NK-92 (cell line): ENCODE results near the gene FEZ2.
"Not testable (repeated sequence)": the region's sequence is repeated elsewhere in the genome, so short reads cannot be mapped to it uniquely, and the experiment has no call there.

Experiments
- DNase-seq: peaks from one replicate; lab custom pipeline; 2025; ENCODE audit not compliant: unreplicated experiment; lab: John Stamatoyannopoulos, UW

Gene FEZ2, protein sequence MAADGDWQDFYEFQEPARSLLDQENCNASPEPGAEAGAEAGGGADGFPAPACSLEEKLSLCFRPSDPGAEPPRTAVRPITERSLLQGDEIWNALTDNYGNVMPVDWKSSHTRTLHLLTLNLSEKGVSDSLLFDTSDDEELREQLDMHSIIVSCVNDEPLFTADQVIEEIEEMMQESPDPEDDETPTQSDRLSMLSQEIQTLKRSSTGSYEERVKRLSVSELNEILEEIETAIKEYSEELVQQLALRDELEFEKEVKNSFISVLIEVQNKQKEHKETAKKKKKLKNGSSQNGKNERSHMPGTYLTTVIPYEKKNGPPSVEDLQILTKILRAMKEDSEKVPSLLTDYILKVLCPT

DNA sequence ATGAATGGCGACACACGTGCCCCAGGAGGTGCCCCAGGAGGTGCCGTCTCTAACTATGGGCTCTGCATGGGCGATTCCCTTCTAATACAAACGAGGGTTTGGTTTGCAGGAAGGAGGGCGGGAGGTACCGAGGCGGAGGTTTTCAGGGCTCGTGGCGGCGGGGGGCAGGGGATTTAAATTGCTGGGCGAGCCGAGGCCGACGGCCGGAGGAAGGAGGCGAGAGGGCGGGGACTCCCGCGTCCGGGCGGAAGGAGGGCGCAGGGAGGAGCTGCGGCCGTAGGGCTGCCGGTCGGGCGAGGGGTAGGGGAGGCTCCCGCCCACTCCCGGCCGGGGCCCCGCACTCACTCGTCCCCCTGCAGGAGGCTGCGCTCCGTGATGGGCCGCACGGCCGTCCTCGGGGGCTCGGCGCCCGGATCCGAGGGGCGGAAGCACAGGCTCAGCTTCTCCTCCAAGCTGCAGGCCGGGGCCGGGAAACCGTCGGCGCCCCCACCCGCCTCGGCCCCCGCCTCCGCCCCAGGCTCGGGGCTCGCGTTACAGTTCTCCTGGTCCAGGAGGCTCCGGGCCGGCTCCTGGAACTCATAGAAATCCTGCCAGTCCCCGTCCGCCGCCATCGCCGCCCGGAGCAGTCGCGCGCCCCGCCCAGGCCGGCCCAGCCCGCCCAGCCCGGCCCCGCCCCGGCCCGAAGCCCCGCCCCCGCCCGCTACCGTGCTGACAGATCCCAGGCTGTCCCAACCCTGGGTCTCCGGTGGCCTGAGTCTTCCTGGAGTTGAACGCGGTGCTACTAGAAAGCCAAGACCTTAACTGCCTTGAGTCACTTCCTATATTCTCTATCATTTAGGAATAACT, at the start of gene FEZ2:
TSS of gene FEZ2 (minus strand) at position 637 of the 846 bp plus-strand sequence. CDS start at position 611, 26 bp downstream.
- DNase-seq: no peak

DNA sequence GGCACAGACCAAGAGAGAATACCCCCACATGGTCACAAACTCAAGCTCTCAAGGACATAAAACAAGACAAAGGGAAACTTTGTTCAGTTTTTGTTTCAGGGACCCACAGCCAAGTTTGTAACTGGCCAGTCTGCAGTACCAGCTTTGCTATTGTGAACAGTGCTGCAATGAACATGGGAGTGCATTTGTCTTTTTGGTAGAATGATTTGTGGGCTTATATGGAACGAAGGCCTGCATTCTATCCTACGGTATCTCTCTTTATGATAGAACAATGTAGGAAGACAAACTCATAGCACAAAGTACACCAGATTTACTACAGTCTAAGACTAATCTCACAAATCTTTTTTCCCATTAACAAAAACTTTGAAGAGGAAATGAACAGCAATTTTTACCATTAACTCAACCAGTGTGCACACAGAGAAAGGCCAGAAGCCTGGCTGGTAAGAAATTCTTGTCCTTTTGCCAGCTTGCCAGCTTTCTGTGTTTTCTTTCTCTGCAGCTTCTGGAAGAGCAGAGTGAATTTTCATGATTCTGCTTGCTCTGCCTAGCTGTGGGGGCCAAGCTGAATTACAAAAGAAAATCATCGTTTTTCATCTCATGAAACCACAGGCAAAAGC, 37.1 kb upstream of the FEZ2 start:
- DNase-seq: no peak

DNA sequence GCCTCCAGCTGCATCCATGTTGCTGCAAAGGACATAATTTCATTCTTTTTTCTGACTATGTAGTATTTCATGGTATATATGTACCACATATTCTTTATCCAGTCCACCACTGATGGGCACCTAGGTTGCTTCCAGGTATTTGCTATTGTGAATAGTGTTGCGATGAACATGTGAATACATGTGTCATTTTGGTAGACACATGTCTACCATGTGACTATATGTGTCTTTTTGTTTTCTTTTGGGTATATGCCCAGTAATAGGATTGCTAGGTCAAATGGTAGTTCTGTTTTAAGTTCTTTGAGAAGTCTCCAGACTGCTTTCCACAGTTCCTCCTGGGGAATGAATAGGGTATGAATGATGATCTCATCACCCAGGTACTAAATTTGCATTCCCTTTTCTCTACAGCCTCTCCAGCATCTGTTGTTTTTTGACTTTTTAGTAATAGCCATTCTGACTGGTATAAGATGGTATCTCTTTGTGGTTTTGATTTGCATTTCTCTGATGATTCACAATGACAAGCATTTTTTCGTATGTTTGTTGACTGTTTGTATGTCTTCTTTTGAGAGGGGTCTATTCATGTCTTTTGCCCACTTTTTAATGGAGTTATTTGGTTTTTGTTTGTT, 35.6 kb upstream of the FEZ2 start:
- DNase-seq: no peak

DNA sequence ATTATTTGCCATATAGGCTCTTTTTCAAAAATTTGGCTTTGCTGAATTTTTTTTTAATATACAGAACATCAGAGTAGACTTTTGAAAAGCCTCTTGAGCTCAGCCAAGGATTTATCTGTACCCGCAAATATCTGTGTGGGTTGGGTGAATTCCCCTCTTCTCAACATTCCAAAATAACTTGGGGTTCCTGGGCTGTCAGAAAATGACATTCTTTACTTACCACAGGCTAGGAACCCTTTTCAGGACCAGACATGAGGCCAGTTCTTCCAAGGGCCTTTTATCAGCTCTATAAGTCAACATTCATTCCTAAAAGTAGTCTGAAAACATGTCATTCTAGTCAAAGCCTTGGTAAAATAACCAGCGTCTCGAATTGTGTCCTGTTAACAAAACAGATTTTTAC, 28.8 kb upstream of the FEZ2 start:
- no peak for DNase-seq

DNA sequence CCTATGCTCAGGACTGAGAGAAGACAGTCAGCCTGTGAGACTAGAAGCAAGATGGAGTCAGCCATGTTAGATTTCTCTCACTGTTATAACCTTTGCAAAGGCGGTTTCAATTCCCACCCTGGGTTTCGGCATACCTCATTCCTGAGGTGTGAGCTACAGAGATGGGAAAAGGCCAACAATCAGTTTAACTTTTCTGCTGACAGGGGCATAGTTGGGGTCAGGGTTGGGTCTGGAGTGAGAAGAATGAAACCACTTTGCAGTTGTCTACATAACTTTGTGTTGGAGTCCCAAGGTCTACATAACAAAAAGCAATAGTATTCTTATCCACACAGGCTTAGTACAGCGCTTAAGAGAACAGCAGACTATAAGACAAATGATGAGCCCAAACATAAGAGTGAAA, 28.1 kb upstream of the FEZ2 start:
- DNase-seq: no peak

DNA sequence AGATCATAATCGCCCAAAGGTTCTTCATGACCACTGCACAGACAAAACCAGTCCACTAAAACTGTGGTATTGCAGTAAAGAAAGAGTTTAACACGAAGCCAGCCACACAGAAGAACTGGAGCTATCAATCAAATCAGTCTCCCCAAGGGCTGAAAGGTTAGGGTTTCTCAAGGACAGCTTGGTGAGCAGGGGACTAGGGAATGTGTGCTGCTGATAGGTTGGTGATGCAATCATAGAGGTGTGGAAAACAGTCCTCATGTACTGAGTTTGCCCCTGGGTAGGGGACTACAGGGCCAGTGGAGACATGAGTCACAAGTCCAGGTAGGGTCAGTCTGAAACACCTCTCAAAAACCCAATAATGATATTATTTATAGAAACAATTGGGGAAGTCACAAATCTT, 27.3 kb upstream of the FEZ2 start:
- DNase-seq: no peak

DNA sequence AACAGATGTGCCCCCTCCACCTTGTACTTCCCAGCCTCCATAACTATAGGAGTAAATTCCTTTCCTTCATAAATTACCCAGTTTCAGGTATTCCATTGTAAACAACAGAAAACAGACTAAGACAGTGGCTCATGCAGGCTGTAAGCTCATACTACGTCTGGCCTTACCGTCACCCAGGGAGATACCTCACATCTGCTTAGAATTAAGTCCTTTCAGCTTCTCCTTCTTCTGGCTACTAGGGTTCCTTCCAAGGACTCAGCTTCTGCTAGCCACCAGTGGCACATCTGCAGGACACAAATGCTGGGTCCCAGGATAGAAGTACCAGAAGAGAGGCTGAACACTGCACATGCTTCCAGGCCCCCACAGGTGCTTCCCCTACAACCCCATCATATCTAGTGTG, 22.4 kb upstream of the FEZ2 start:
- no peak for DNase-seq

DNA sequence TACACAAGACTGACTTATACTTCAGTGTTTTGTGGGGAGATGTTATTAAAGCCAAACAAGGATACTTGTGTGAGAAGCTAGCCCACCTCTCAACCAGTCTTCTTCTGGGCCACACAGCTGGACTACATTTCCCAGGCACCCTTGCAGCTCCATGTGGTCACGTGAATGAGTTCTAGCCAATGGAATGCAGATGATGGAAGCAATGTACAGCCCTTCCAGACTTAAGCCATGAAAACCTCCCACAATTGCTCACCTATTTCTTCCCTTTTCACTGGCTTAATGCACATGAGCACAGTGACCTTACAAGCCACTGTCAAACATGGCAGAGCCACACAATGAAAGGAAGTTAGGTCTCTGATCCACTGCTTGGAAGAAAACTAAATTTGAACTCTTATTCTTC, 20.4 kb upstream of the FEZ2 start:
- DNase-seq: no peak

DNA sequence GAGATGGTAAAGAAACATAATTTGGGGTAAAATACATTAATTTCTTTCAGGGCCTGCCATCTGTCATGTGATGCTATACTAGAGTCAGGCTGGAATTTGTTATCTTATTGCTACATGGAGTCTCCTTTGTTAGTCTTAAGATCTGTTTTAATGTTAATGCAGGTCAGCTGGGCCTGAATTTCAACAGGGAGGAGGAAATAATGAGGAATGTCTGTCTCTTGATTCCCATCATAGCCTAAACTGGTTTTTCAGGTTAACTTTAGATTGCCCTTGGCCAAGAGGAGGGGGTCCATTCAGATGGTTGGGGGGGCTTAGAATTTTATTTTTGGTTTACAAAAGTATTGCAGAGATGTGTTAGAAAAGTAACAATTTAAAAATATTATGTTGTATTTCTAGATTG, 19.0 kb upstream of the FEZ2 start:
- no peak for DNase-seq

DNA sequence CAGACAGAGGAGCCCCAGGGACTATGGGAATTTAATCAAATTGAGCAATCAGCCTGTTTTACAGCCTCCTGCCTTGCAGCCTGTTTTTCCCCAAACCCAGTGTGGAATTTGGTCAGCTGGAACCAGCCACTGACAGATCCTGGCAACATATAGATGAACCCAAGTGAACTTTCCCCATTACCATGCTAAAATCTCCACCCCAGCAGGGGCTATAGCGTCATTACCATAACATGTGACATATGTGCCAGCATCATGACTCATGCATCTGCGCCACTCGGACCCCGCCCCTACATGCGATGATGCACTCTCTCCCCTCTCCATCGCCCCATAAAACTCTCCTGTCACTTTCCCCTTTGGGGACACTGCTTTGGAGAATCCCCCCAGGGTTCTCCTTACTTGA, 17.3 kb upstream of the FEZ2 start:
- DNase-seq: no peak

DNA sequence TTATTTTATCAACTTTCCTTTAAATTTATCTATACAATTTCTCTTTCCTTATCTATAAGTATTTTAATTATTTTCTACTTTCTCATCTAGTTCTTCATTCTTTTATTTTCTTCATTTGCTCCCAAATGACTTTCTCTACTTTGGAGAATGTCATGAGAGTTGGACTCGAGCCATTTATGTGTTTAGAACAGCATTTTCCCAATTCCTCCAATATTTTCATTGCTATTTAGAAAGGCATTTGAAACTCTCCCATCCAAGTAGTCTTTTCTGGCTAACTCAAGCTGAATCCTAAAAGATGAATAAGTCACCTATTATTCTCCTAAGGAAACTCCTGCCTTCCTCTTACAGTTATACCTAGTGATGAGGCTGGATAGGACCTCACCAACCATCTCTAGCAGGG, 15.8 kb upstream of the FEZ2 start:
- no peak for DNase-seq

DNA sequence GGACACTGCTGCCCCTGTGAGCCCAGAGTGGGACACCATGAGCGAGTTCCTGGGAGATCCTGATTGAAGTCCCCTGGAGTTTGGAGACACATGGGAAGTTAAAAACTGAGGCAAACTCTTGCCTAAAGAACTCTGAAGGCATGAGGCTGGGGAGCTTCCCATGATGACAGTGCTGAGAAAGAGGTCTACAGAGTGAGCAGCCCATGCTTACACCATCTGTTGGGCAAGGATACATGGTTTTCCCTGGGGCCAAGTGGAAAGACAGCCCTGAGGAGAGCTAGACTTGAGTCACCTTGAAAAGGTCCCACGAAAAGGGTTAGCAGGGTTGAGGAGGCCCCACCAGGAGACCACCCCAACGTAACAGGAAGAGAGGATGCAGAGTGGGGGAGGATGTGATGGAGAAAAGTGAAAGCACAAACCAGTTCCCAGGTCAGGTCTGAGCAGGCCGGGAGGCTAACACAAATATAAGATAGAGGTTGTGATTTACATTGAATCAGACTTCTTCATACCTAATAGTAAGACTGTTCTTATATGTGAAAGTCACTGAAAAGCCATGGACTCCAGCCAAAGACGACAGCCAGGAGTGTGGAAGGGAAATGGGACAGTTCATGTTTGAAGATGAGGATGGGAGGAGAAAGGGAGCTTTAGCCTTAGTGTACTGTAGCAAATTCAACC, 13.5 kb upstream of the FEZ2 start:
- no peak for DNase-seq

DNA sequence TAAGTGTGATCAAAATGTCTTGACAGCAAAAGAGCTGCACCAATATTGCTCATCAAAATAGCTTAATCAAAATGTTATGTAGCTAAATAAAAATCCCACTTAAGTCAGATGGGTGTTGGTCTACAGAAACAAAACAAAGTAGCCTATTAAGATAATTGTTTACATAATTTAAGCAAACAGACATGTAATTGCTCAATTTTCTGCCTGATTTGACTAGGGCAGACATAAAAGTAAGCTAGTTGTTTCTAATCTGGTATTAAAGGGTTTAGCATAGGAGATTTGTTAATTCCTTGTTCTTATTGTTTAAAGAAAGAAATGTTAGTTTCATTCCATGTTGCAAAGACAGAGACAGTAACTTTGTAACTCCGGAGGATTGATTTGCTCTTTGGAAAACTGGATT, 11.5 kb upstream of the FEZ2 start:
- no peak for DNase-seq

DNA sequence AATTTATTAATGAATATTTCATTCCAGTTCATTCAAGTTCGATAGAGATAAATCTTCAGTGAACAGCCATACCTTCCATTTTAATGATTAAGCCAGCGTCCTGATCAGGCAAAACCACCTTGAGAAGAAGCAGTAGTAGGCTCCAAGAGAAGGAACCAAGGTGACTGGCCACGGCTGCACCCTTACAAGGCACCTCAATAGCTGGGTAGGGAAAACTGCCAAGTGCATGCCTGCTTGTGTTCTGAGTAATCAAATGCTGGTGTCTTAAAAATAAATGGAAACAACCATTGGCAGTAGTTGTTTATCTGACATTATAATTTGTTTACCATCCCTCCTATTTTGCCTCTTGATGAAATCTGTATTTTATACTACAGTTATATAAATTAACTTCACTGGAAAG, 10.0 kb upstream of the FEZ2 start:
- no peak for DNase-seq

DNA sequence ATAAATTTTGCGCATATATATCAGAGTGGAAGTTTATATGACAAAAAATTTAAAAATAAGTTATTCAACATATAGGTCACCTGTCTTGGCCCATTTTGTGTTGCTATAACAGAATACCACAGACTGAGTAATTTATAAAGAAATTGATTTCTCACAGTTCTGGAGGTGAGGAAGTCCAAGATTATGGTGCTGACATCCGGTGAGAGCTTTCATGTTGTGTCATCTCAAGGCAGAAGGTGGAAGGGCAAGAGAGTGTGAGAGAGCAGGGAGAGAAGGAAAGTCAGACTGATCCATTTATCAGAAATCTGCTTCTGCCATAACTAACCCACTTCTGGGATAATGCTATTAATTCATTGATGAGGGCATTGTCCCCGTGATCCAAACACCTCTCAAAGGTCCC, 9.0 kb upstream of the FEZ2 start:
- DNase-seq: no peak

DNA sequence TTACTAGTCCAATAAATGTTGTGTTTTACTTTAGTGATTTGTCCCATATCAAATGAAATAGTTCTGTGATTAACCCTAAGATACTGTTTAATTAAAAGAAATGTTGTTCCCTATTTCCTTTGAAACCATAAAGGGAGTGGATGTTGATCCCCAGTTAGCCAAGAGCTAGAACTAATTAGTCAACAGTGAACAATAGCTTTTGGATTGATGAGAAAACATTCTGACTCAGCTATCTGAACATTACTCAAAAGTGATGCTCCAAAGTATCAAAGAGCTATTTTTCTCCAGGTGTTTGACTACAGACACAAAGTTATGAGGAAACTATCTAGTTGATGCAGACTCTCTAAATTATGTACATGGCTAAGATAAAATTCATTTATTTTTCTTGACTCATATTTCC, 7.3 kb upstream of the FEZ2 start:
- DNase-seq: no peak

DNA sequence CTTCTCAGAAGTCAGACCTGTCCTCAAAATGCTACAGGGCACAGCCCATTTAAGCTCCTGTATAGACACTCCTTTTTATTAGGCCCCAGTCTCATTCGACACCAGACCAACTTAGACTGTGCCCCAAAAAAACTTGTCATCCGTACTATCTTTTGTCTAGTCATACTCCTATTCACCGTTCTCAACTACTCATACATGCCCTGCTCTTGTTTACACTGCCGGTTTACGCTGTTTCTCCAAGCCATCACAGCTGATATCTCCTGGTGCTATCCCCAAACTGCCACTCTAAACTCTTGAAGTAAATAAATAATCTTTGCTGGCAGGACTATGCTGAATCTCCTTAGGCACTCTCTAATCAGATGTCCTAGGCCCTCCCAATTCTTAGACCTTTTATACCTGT, 5.7 kb upstream of the FEZ2 start:
- not testable (repeated sequence) for DNase-seq

DNA sequence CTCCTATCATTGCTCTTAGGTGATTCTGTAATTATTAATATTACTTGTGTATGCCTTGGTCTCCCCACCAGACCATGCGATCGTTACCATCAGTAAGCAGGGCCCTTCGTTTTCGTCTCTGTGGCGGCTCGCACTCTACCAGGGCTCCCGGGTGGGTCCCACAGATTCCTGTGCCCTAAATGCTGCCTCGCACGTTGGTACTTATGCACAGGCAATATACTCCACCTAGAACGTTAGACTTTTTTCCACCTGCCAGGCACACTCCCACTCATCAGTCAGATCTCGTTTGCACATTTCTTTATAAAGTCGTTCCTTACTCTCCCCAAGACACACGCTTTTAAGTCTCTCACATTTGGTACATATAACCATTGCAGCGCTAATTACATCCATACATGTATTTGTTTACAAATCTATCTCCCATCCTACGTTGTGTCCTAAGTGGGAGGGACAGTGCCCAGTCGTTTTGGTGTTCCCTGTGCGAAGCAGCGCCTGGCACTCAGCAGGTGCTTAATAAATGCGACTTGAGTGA, 901 bp downstream of the FEZ2 start:
- no peak for DNase-seq

DNA sequence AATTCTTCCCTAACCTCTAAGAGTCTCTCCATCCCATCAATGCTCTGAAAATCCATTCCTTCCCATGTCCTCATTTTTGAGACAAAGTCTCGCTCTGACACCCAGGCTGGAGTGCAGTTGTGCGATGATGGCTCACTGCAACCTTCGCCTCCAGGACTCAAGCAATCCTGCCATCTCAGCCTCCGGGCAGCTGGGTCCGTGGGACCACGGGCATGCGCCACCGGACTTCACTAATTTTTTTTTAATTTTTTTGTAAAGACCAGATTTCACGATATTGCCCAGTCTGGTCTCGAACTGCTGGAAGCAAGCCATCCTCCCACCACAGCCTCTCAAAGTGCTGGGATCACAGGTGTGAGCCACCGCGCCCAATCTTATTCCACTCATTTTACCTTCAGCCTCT, 1.6 kb downstream of the FEZ2 start:
- DNase-seq: no peak

DNA sequence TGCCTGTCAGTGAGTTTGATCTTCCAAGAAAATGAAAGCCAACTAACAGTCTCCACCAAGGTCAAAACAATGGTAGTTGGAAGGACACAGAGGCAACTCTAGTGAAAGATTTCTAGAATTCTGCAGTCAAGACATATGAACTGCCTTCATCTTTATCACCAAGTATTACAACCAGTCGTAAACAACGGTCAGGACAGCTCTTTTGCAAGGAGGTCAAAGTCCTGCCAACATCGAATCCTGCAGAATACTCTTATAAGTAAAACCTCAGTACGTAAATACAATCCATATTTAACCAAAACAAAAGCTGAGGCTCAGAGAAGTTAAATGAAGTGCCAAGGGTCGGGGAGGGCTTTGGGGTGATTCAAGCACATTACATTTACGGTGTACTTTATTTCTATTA, 3.1 kb downstream of the FEZ2 start:
- DNase-seq: no peak

DNA sequence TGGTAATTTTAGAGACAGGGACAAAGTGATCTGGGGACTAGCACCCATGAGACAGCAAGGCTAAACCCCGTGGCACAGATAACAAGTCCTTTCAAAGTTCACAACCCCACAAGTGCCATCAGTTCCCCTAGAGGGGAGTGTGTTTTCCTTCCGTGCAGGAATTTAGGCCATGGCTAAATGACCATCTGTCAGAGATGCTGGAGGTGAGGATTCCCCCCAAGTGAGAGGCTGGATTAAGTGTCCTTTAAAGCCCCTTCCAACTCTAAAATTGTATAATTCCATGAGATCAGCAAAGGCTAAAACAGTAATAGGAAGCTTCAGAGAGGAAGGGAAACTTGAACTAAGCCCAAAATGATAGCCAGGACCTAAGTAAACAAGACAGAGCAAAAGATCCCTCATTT, 8.7 kb downstream of the FEZ2 start:
- DNase-seq: no peak
